Osteoblast (primary cell): Measurements from ENCODE around the gene EXTL1. TPM values are rescaled to one million over a fixed set of nuclear protein-coding genes. Genes with fewer than 3 reads are reported as not detected.
A peak's percentile ranks its signal among the peaks of the same experiment; 100 is the strongest.

Experiments
- DNase-seq: peaks from one replicate; pipeline ENCODE4 v3.0.0; 2011; ENCODE audit warnings: low spot score, mixed read lengths; ENCODE audit not compliant: insufficient read length; ENCODE audit errors: missing footprints
- H2AFZ ChIP-seq: 2 replicates; pipeline ENCODE4 v1.6.0; 2011; ENCODE audit warnings: mild to moderate bottlenecking, low read length
- H3K27ac ChIP-seq: 2 replicates; pipeline ENCODE4 v1.5.1; 2011; ENCODE audit warnings: mild to moderate bottlenecking, low read depth, low read length, moderate library complexity
- H3K27me3 ChIP-seq: 2 replicates; pipeline ENCODE4 v1.6.0; 2012; ENCODE audit warnings: mild to moderate bottlenecking, control low read depth, inconsistent platforms, low read length, moderate library complexity; ENCODE audit not compliant: insufficient read depth
- H3K36me3 ChIP-seq: 2 replicates; pipeline ENCODE4 v1.5.1; 2011; ENCODE audit warnings: mild to moderate bottlenecking, low read length, control low read depth, moderate library complexity; ENCODE audit not compliant: insufficient read depth
- H3K4me1 ChIP-seq: 2 replicates; pipeline ENCODE4 v1.5.1; 2011; ENCODE audit warnings: mild to moderate bottlenecking, low read length, control low read depth, moderate library complexity; ENCODE audit not compliant: insufficient read depth
- H3K4me2 ChIP-seq: 2 replicates; pipeline ENCODE4 v1.6.0; 2011; ENCODE audit warnings: mild to moderate bottlenecking, low read length; ENCODE audit not compliant: insufficient read depth
- H3K4me3 ChIP-seq: fragments of 200-600 bp; sonication (generic); 3 replicates; pipeline ENCODE4 v1.5.1; 2012; ENCODE audit warnings: mild to moderate bottlenecking, low read length, inconsistent platforms; ENCODE audit not compliant: insufficient read depth
- H3K79me2 ChIP-seq: 2 replicates; pipeline ENCODE4 v1.6.0; 2012; ENCODE audit warnings: mild to moderate bottlenecking, low read length, control low read depth, inconsistent platforms; ENCODE audit not compliant: insufficient read depth
- H3K9me3 ChIP-seq: 2 replicates; pipeline ENCODE4 v1.5.1; 2011; ENCODE audit warnings: low read depth, low read length, control low read depth
- H4K20me1 ChIP-seq: 2 replicates; pipeline ENCODE4 v1.6.0; 2012; ENCODE audit warnings: mild to moderate bottlenecking, low read length, control low read depth; ENCODE audit not compliant: insufficient read depth
- CTCF ChIP-seq: IDR thresholded peaks from 2 replicates; pipeline ENCODE4 v1.5.1; 2011; ENCODE audit warnings: mild to moderate bottlenecking, low read depth, low read length, moderate library complexity; ENCODE audit errors: extremely low read depth
- total RNA-seq: library from RNA; depleted of rRNA; stranded (reverse); fragments of >200 nt; gene quantifications from 2 replicates; pipeline ENCODE4 v1.2.3, GENCODE V29; 2012

EXTL1 gene
- total RNA-seq, 1 donor: 1.4 TPM

DNA sequence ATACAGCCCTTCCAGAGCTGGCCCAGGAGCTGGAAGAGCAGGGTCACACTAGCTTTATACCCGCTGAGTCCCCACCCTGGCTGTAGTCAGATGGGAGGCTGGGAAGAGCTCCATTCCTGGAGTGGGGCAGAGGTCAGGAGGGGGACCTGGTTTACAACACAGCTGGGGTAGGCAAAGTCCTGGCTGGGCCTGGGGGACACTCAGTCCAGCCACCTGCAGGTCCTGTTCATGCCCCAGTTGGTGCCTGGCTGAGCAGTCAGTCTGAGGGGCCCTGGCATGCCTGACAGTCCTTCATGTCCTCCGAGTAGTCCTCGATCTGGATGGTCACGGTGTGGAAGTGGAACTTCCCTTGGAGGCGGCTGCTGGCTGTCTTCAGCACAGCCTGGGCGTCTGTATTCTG lies 17.3 kb downstream of the EXTL1 start:
- H3K79me2 ChIP-seq: no peaks in the 10 kb centered on the region
- H3K4me2 ChIP-seq: no peak overlapping the region
- no peaks in the 10 kb centered on the region for H3K36me3 ChIP-seq
- no peaks in the 10 kb centered on the region for H3K9me3 ChIP-seq
- H3K27ac ChIP-seq: no peak overlapping the region
- TF ChIP-seq CTCF: no peak
- H2AFZ ChIP-seq: no peak overlapping the region
- H3K4me1 ChIP-seq: peaks cover 19% of the 10 kb centered on the region
- DNase-seq: peak; percentile 73
- no peak overlapping the region for H3K4me3 ChIP-seq
- H3K27me3 ChIP-seq: peaks cover 26% of the 10 kb centered on the region
- no peaks in the 10 kb centered on the region for H4K20me1 ChIP-seq

GRCh38 chr1:26041401-26041800 lies 19.8 kb downstream of the EXTL1 start:
- Histone ChIP-seq H3K4me3 (no peak overlapping the region), H3K9me3 (no peaks in the 10 kb centered on the region), H3K79me2 (no peaks in the 10 kb centered on the region), H3K4me2 (no peak overlapping the region), H3K27me3 (peaks cover 49% of the 10 kb centered on the region), H3K4me1 (peaks cover 6% of the 10 kb centered on the region), H3K27ac (no peak overlapping the region), H4K20me1 (no peaks in the 10 kb centered on the region), H2AFZ (no peak overlapping the region), H3K36me3 (no peaks in the 10 kb centered on the region)
- peak; percentile 83 for DNase-seq
- no peak for TF ChIP-seq CTCF

DNA sequence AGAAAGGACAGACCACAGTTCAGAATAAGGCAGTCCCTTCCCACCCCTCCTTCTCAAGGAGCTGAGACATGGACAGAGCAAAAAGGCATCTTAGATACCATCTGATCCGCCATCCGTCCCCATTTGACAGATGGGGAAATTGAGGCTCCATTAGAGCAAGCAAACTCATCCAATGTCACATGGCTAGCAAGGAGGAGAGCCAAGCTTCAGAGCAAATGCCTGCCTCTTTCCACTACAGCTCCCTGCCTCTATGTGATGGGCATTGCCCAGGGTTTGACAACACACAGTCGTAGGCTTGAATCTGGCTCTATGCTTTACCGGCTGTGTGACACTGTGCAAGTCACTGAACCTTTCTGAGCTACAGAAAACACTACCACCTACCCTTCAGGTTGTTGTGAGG lies 20.4 kb downstream of the EXTL1 start:
- Histone ChIP-seq H3K9me3 (no peaks in the 10 kb centered on the region), H3K4me1 (peaks cover under 1% of the 10 kb centered on the region), H3K4me3 (no peak overlapping the region), H3K27ac (no peak overlapping the region), H3K27me3 (peaks cover 55% of the 10 kb centered on the region), H3K79me2 (no peaks in the 10 kb centered on the region), H4K20me1 (no peaks in the 10 kb centered on the region), H2AFZ (no peak overlapping the region), H3K36me3 (no peaks in the 10 kb centered on the region), H3K4me2 (no peak overlapping the region)
- DNase-seq: peak; percentile 72
- TF ChIP-seq CTCF: no peak

- Histone ChIP-seq H3K27me3 (peaks cover 72% of the 10 kb centered on the region), H3K79me2 (no peaks in the 10 kb centered on the region), H3K4me2 (no peak overlapping the region), H3K4me1 (no peaks in the 10 kb centered on the region), H3K4me3 (no peak overlapping the region), H2AFZ (no peak overlapping the region), H3K27ac (no peak overlapping the region), H3K36me3 (no peaks in the 10 kb centered on the region), H4K20me1 (no peaks in the 10 kb centered on the region), H3K9me3 (no peaks in the 10 kb centered on the region)
- DNase-seq: no peak
- TF ChIP-seq CTCF: no peak
Measured at GRCh38 chr1:26043765-26044164, 22.2 kb downstream of the EXTL1 start.
